ENCODE results near the gene ADIPOR1.
"Not testable (repeated sequence)": the region's sequence is repeated elsewhere in the genome, so short reads cannot be mapped to it uniquely, and the experiment has no call there.

Gene ADIPOR1

DNA sequence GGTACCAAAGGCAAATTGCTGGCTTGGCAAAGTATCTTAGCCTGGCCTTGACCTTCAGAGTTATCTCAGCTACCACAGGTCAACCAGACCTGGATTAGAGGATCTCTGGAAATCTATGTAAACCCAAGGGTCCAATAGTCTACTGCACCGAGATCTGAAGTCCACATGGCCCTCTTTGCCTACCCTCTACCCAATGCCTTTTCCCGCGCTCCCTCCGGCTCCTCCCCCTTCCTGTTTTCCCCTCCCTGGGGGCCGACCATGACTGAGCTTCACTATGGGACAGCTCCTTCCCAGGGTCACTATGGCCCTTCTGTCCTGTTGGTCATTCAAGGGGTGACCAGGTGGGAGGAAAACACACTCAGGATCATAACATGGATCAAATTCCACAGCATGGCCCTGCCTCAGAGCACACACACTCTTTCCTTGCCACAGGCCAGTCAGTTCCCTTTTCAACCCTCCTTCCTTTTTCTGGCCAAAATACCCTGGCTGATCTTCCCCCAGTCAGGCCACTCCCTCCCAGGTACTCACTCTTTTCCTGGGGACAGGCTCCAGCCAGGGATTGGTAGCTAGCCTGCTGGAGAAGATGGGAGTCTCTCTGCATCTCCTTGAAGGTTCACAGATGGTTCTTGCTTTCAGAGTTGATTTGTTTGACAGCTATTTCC is 29.9 kb upstream of the ADIPOR1 start:
- TF ChIP-seq, protein P1, sequence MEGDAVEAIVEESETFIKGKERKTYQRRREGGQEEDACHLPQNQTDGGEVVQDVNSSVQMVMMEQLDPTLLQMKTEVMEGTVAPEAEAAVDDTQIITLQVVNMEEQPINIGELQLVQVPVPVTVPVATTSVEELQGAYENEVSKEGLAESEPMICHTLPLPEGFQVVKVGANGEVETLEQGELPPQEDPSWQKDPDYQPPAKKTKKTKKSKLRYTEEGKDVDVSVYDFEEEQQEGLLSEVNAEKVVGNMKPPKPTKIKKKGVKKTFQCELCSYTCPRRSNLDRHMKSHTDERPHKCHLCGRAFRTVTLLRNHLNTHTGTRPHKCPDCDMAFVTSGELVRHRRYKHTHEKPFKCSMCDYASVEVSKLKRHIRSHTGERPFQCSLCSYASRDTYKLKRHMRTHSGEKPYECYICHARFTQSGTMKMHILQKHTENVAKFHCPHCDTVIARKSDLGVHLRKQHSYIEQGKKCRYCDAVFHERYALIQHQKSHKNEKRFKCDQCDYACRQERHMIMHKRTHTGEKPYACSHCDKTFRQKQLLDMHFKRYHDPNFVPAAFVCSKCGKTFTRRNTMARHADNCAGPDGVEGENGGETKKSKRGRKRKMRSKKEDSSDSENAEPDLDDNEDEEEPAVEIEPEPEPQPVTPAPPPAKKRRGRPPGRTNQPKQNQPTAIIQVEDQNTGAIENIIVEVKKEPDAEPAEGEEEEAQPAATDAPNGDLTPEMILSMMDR (IDR thresholded peaks at IDR 0.05; ENCODE audit: low read depth, low read length): no peak

DNA sequence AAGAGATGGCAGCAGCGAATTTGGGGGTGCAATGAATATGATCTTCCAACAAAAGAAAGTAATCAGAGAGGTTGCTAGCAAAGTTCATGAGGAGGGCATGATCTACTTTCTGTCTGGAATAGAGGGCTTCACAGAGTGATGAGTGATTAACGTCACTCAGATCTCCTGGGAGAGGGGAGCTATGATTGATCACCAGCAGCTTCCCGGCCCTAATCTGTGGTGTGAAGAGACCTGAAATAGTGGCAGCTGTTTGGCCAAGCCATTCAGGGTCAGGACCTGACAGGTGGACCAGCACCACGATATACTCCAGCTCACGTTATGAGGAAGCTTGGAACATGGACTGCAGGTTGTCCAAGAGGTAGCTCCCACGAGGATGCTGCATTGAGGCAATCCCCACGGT is 29.1 kb upstream of the ADIPOR1 start:
- Histone ChIP-seq H3K36me3 (no peaks in the 10 kb centered on the region), H3K27ac (no peak overlapping the region), H3K4me3 (ENCODE audit: low read depth, low read length) (no peak overlapping the region), H3K27me3 (ENCODE audit: insufficient read depth, low read depth, severe bottlenecking) (no peaks in the 10 kb centered on the region), H3K9me3 (ENCODE audit: severe bottlenecking) (no peaks in the 10 kb centered on the region)
- TF ChIP-seq, protein P1 (IDR thresholded peaks at IDR 0.05; ENCODE audit: low read depth, low read length): no peak
- DNase-seq: peak; percentile 82

More for the DNA sequence above, 29.9 kb upstream of the ADIPOR1 start:
- Histone ChIP-seq H3K36me3 (no peaks in the 10 kb centered on the region), H3K4me3 (ENCODE audit: low read depth, low read length) (no peak overlapping the region), H3K27me3 (ENCODE audit: insufficient read depth, low read depth, severe bottlenecking) (no peaks in the 10 kb centered on the region), H3K9me3 (ENCODE audit: severe bottlenecking) (no peaks in the 10 kb centered on the region), H3K27ac (no peak overlapping the region)
- no peak for DNase-seq

DNA sequence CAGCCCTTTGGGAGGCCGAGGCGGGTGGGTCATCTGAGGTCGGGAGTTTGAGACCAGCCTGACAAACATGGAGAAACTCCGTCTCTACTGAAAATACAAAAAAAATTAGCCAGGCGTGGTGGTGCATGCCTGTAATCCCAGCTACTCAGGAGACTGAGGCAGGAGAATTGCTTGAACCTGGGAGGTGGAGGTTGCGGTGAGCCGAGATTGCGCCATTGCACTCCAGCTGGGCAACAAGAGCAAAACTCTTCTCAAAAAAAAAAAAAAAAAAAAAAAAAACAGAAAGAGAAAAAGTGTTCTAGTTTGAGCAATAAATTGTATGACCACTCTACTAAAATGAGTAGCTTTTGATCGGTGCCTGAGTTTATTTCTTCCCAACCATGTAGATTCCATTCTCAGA is 28.0 kb upstream of the ADIPOR1 start:
- not testable (repeated sequence) for H3K27me3 ChIP-seq (ENCODE audit: insufficient read depth, low read depth, severe bottlenecking); H3K36me3 ChIP-seq; H3K27ac ChIP-seq; DNase-seq; H3K9me3 ChIP-seq (ENCODE audit: severe bottlenecking); H3K4me3 ChIP-seq (ENCODE audit: low read depth, low read length)

DNA sequence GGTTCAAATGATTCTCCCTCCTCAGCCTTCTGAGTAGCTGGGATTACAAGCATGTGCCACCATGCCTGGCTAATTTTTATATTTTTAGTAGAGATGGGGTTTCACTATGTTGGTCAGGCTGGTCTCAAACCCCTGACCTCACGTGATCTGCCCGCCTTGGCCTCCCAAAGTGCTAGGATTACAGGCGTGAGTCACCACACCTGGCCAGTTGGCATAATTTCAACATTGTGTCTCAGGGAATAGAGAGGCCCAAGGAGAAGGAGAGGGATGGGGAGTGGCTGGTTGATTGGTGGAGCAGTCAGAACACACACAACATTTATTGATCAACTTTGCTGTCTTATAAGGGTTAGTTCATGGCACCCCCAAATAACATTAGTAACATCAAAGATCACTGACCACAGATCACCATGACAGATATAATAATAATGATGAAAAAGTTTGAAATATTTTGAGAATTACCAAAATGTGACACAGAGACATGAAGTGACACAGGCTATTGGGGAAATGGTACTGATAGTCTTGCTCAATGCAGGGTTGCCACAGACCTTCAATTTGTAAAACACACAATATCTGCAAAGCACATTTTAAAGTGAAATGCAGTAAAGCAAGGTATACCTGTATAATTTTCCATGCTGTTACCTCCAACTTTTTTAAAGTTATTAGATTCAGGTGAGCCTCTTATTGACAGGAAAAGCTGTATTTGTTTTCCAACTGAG is 24.8 kb upstream of the ADIPOR1 start:
- no peak for DNase-seq
- Histone ChIP-seq H3K4me3 (ENCODE audit: low read depth, low read length) (no peak overlapping the region), H3K9me3 (ENCODE audit: severe bottlenecking) (no peaks in the 10 kb centered on the region), H3K27ac (no peak overlapping the region), H3K36me3 (no peaks in the 10 kb centered on the region), H3K27me3 (ENCODE audit: insufficient read depth, low read depth, severe bottlenecking) (no peaks in the 10 kb centered on the region)
- TF ChIP-seq, protein P1 (IDR thresholded peaks at IDR 0.05; ENCODE audit: low read depth, low read length): no peak

- H3K27me3 ChIP-seq (ENCODE audit: insufficient read depth, low read depth, severe bottlenecking): no peaks in the 10 kb centered on the region
- TF ChIP-seq, protein P1 (IDR thresholded peaks at IDR 0.05; ENCODE audit: low read depth, low read length): no peak
- no peak overlapping the region for H3K27ac ChIP-seq
Observed at GRCh38 chr1:202981939-202982338, 23.8 kb upstream of the ADIPOR1 start.

GRCh38 chr1:202979459-202979858 is 21.3 kb upstream of the ADIPOR1 start:
- TF ChIP-seq, protein P1 (IDR thresholded peaks at IDR 0.05; ENCODE audit: low read depth, low read length): no peak
- no peaks in the 10 kb centered on the region for H3K36me3 ChIP-seq
- H3K9me3 ChIP-seq (ENCODE audit: severe bottlenecking): no peaks in the 10 kb centered on the region
- no peak overlapping the region for H3K4me3 ChIP-seq (ENCODE audit: low read depth, low read length)
- H3K27ac ChIP-seq: no peak overlapping the region
- DNase-seq: no peak
- no peaks in the 10 kb centered on the region for H3K27me3 ChIP-seq (ENCODE audit: insufficient read depth, low read depth, severe bottlenecking)

More at GRCh38 chr1:202981939-202982338, 23.8 kb upstream of the ADIPOR1 start:
- no peaks in the 10 kb centered on the region for H3K9me3 ChIP-seq (ENCODE audit: severe bottlenecking)
- DNase-seq: no peak
- no peak overlapping the region for H3K4me3 ChIP-seq (ENCODE audit: low read depth, low read length)
- H3K36me3 ChIP-seq: no peaks in the 10 kb centered on the region
